Measurements from ENCODE around the gene GSG1L. TPM values are rescaled to one million over a fixed set of nuclear protein-coding genes. Genes with fewer than 3 reads are reported as not detected.

Gene GSG1L
- total and polyA plus RNA-seq, 2 of the 13 experiments (the other 11 are each of a cell fraction or from before 2014, with no cell fraction given), result not detected

DNA sequence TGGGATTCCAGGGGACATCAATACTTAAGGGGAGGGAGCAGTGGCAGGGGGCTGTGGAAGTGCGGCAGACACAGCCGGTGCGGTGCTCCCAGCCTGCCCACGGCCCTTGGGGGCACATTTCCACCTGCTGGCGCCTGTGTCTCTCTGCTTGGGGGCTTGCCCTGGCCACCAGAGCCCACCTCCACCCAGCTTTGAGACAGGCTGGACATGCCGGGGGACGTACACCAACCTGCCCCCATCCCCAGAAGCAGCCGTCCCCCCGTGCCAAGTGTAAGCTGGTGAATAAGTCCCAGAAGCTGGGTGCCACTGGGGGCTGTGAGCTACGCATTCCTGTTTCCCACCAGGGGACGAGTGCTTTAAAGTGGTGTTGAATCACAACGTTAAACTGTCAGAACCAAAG, 172.6 kb downstream of the GSG1L start:
- Histone ChIP-seq H4K20me1 (ENCODE audit: insufficient read depth, low read length) (no peaks in the 10 kb centered on the region), H3K4me2 (ENCODE audit: low read depth, low read length) (no peak overlapping the region), H3K4me3 (replicated peaks in 1 of 3; ENCODE audit: insufficient read depth in 1 of 3, low read depth in 2 of 3, low read length in 3 of 3) (no peak overlapping the region), H2AFZ (ENCODE audit: low read length) (no peak overlapping the region), H3K9me3 (ENCODE audit: low read length) (no peaks in the 10 kb centered on the region), H3K79me2 (ENCODE audit: insufficient read depth, low read length) (no peaks in the 10 kb centered on the region), H3K27me3 (ENCODE audit: control insufficient read depth in 1 of 2, insufficient read depth in 2 of 2, low read length in 2 of 2) (peaks cover 1 to 49% of the 10 kb centered on the region in 2 experiments; a peak in 4 of 5 replicates), H3K4me1 (ENCODE audit: insufficient read depth, low read length) (no peaks in the 10 kb centered on the region), H3K27ac (ENCODE audit: extremely low read length, insufficient read depth, low read length) (no peak overlapping the region), H3K36me3 (replicated peaks in 1 of 2; ENCODE audit: control insufficient read depth in 1 of 2, insufficient read depth in 2 of 2, low read length in 2 of 2) (no peaks in the 10 kb centered on the region), H3K9ac (ENCODE audit: insufficient read depth, low read depth, low read length) (no peak overlapping the region)
- no peak for TF ChIP-seq CEBPG (CRISPR knock-in tag; IDR thresholded peaks at IDR 0.05)
- TF ChIP-seq ZMYM2 (CRISPR knock-in tag; IDR thresholded peaks at IDR 0.05), result no peak
- TF ChIP-seq TBL1XR1 (IDR thresholded peaks at IDR 0.05; ENCODE audit: borderline replicate concordance, low read length, partially characterized antibody), result no peak
- no peak for TF ChIP-seq ZBTB42 (CRISPR knock-in tag; IDR thresholded peaks at IDR 0.05)
- no peak for TF ChIP-seq ZFP41 (CRISPR knock-in tag; IDR thresholded peaks at IDR 0.05; ENCODE audit: borderline replicate concordance)
- TF ChIP-seq SRSF1 (optimal IDR thresholded peaks at IDR 0.05; ENCODE audit: low read depth, low read length), result no peak
- TF ChIP-seq HMGA1 (CRISPR knock-in tag; conservative IDR thresholded peaks at IDR 0.05), result no peak
- TF ChIP-seq, protein P1, sequence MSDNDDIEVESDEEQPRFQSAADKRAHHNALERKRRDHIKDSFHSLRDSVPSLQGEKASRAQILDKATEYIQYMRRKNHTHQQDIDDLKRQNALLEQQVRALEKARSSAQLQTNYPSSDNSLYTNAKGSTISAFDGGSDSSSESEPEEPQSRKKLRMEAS (IDR thresholded peaks at IDR 0.05), result no peak
- no peak for TF ChIP-seq ZSCAN22 (CRISPR knock-in tag; IDR thresholded peaks at IDR 0.05)
- TF ChIP-seq, protein P2, sequence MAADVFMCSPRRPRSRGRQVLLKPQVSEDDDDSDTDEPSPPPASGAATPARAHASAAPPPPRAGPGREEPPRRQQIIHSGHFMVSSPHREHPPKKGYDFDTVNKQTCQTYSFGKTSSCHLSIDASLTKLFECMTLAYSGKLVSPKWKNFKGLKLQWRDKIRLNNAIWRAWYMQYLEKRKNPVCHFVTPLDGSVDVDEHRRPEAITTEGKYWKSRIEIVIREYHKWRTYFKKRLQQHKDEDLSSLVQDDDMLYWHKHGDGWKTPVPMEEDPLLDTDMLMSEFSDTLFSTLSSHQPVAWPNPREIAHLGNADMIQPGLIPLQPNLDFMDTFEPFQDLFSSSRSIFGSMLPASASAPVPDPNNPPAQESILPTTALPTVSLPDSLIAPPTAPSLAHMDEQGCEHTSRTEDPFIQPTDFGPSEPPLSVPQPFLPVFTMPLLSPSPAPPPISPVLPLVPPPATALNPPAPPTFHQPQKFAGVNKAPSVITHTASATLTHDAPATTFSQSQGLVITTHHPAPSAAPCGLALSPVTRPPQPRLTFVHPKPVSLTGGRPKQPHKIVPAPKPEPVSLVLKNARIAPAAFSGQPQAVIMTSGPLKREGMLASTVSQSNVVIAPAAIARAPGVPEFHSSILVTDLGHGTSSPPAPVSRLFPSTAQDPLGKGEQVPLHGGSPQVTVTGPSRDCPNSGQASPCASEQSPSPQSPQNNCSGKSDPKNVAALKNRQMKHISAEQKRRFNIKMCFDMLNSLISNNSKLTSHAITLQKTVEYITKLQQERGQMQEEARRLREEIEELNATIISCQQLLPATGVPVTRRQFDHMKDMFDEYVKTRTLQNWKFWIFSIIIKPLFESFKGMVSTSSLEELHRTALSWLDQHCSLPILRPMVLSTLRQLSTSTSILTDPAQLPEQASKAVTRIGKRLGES (CRISPR knock-in tag; IDR thresholded peaks at IDR 0.05; ENCODE audit: borderline replicate concordance), result no peak
- TF ChIP-seq GFI1 (CRISPR knock-in tag; IDR thresholded peaks at IDR 0.05; ENCODE audit: borderline replicate concordance), result no peak
- no peak for TF ChIP-seq NRL (CRISPR knock-in tag; IDR thresholded peaks at IDR 0.05; ENCODE audit: borderline replicate concordance)
- TF ChIP-seq ZNF670 (CRISPR knock-in tag; IDR thresholded peaks at IDR 0.05; ENCODE audit: borderline replicate concordance), result no peak
- no peak for TF ChIP-seq ZNF737 (CRISPR knock-in tag; IDR thresholded peaks at IDR 0.05; ENCODE audit: borderline replicate concordance)
- no peak for TF ChIP-seq PCBP1 (IDR thresholded peaks at IDR 0.05; ENCODE audit: borderline replicate concordance, low read depth, low read length)
- TF ChIP-seq ZNF816 (CRISPR knock-in tag; IDR thresholded peaks at IDR 0.05; ENCODE audit: borderline replicate concordance), result no peak
- TF ChIP-seq FOXP1 (IDR thresholded peaks at IDR 0.05), result no peak
- no peak for TF ChIP-seq FOXP1 (CRISPR knock-in tag; IDR thresholded peaks at IDR 0.05)
- TF ChIP-seq FOXC1 (CRISPR knock-in tag; IDR thresholded peaks at IDR 0.05; ENCODE audit: borderline replicate concordance), result no peak
- no peak for TF ChIP-seq NFE2L2 (IDR thresholded peaks at IDR 0.05; ENCODE audit: low read length)
- DNase-seq (ENCODE audit: low spot score) (no peak), FAIRE-seq (no peak), ATAC-seq (no peak)
- in situ Hi-C loops (cut with HindIII; ENCODE audit: extremely low pct_ligation_motif_present, low pct_unique_long_range_greater_than_20kb) (no loop called here), intact Hi-C loops (cut with micrococcal nuclease; ENCODE audit: unreplicated experiment) (no loop called here)
- ChIA-PET CTCF (ENCODE audit: low intra/inter-chr PET ratio, low total read pairs) (no interaction called here), POLR2A (no interaction called here)
- no TSS peak for BruUV-seq (replicated peaks)
- WGBS (ENCODE audit: low lambda C conversion rate), result 11% methylated on average over 11 of the region's 12 CpGs

Data from HepG2 (cell line).